Measurements from ENCODE around the gene TST.

Gene TST
- total RNA-seq: 0.13 to 1.3 (median 0.84) reads per million in 9 experiments

DNA sequence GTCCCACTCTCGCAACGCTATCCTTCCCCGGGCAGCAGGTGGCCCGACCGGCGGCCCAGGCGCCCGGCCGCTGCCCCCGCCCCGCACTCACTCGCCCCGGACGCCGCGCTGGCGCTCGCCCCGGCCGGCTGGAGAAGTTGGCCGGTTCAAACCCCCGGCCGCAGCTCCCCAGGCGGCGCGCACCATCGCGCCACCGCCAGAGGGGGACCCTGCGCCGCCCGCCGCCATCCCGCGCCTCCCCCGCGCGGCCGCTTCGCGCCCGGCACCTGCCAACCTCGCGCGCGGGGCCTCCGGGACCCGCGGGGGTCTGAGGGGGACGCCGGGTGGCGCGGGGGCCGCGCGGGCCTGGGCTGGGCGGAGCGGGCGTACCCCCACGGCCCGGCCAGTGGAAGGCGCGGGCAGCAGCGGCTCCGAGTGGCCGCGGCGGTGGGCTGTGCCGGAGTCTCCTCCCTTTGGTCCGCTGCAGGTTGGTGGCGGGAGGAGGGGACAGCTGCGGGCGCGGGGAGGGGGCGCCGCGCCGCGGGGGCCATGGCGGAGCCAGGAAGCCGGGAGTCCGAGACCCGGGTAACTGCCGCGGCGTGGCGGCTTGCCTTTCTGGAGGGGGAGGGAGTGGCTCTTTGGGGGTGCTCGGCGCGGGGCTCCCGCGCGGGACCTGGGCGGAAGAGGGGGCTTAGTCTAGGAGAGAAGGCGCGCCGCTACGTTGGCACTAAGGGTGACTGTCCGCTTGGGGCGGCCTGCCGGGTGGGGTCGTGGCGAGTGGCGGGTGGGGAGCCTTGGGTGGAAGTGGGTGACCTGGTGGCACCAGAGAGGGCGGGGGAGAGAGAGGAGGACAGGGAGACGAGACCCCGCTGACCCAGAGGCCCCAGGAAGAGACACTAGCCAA lies at the start of gene TST, which contains the start of gene MPST:
Gene TST (minus strand): TSS at position 139 of the 883 bp plus-strand sequence. CDS start 715 bp downstream, outside the sequence.
Gene MPST (plus strand): TSS at position 434 of the 883 bp plus-strand sequence. CDS start 95 bp downstream, at position 529.
- H3K4me1 Mint-ChIP-seq (ENCODE audit: low read depth in 2 of 2): peaks cover 15 to 18% of the 10 kb centered on the region in 2 donors
- no peaks in the 10 kb centered on the region for H3K27me3 Mint-ChIP-seq
- peak within 1 kb of the TSS; percentile 41 to 84 for H3K27ac Mint-ChIP-seq
- H3K36me3 Mint-ChIP-seq (ENCODE audit: insufficient read depth): no peaks in the 10 kb centered on the region
- peak; percentile 23 to 37 (median 30) for DNase-seq
- ATAC-seq (replicated peaks): peak; percentile 79
- peak within 1 kb of the TSS; percentile 88 to 89 for H3K4me3 Mint-ChIP-seq
- no peaks in the 10 kb centered on the region for H3K9me3 Mint-ChIP-seq

DNA sequence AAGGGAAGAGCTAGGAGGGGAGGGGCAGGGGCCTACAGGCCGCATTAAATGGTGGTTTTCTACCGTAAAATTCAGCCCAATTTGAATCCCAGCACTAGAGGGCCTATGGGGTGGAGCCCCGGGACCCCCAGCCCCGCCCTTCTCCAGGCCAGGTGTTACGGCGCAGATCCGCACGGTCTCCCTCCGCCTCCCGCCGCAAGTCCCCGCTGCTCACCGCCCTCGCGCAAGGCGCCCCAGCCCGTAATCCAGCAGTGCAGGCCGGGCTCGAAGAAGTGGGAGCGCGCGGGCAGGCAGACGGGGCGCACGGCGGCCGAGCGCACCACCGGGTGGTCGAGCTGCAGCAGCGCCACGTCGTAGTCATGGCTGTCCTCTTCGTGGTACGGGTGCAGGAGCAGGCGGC lies 49.6 kb upstream of the TST start:
- DNase-seq (no peak), ATAC-seq (replicated peaks) (peak; percentile 26)
- Mint-ChIP-seq H3K27me3 (peaks cover 10 to 12% of the 10 kb centered on the region in 2 donors), H3K4me3 (no peak overlapping the region), H3K9me3 (no peaks in the 10 kb centered on the region), H3K4me1 (ENCODE audit: low read depth in 2 of 2) (peaks cover 0 to 2% of the 10 kb centered on the region in 2 donors), H3K36me3 (ENCODE audit: insufficient read depth) (peaks cover 8% of the 10 kb centered on the region), H3K27ac (no peak overlapping the region)

DNA sequence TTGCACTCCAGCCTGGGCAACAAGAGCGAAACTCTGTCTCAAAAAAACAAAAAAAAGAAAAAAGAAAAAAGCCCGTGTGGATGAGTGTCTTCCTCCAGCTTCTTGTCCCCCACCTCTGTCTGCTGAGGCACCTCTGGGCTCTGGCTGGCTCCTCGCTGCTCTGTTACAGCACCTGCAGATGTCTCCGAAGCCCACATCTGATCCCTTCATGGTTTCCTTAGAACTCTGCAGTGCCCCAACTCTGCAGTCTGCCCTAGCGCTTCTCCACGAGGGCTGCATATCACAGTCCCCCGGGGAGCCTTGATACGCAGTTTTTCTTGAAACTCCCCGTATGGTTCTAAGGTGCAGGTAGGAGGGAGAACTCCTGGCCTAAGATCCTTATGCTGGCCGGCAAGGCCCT lies 48.2 kb upstream of the TST start:
- H3K4me3 Mint-ChIP-seq: no peak overlapping the region
- DNase-seq (no peak), ATAC-seq (replicated peaks) (no peak)
- peaks cover 0 to 2% of the 10 kb centered on the region in 2 donors for H3K4me1 Mint-ChIP-seq (ENCODE audit: low read depth in 2 of 2)
- H3K9me3 Mint-ChIP-seq: no peaks in the 10 kb centered on the region
- H3K36me3 Mint-ChIP-seq (ENCODE audit: insufficient read depth): peaks cover 8% of the 10 kb centered on the region
- H3K27me3 Mint-ChIP-seq: peaks cover 10 to 12% of the 10 kb centered on the region in 2 donors
- H3K27ac Mint-ChIP-seq: no peak overlapping the region

DNA sequence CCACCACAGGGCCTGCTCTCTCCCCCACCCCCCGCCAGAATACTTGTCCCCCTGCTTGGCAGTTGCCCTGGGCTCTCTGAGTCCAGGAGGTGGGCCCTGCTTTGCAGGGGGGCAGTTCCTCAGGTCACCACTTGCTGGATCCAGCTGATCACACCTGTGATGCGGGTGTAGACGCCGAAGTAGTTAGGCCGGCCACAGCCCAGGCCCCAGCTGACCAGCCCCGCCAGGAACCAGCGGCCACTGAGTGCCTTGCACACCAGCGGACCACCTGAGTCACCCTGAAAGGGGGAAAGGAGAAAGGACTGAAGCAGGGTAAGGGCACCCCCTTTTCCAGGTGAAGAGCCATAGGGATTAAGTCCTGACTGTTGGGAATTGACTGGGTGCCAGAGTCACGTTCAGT lies 46.7 kb upstream of the TST start:
- Mint-ChIP-seq H3K9me3 (no peaks in the 10 kb centered on the region), H3K27me3 (peaks cover 10 to 12% of the 10 kb centered on the region in 2 donors), H3K4me3 (no peak overlapping the region), H3K27ac (peak overlapping the region in 1 of 2 donors; percentile 10), H3K36me3 (ENCODE audit: insufficient read depth) (peaks cover 8% of the 10 kb centered on the region), H3K4me1 (ENCODE audit: low read depth in 2 of 2) (peaks cover 0 to 4% of the 10 kb centered on the region in 2 donors)
- ATAC-seq (replicated peaks): no peak
- DNase-seq: no peak

DNA sequence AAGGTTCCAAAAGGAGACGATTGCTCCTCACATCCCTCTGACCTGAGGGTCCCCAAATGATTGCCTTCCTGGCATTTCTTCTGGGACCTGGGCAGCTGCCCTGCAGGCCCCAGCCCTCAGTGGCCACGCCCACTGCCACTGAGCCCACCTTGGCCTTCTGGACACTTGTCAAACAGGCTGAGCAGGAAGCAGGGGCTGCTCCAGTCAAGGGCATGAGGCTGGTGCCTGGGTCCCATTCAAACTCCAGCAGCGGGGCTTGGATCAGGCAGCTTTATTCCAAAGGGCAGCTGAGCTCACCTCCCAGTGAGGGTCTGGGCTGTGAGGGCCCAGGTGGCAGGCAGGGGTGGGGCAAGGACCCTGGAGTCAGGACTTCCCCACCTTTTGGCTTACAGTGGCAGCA lies 45.9 kb upstream of the TST start:
- Mint-ChIP-seq H3K4me3 (no peak overlapping the region), H3K9me3 (no peaks in the 10 kb centered on the region), H3K27ac (no peak overlapping the region), H3K36me3 (ENCODE audit: insufficient read depth) (peaks cover 8% of the 10 kb centered on the region), H3K4me1 (ENCODE audit: low read depth in 2 of 2) (peaks cover 0 to 6% of the 10 kb centered on the region in 2 donors), H3K27me3 (peaks cover 8 to 12% of the 10 kb centered on the region in 2 donors)
- no peak for DNase-seq
- no peak for ATAC-seq (replicated peaks)

DNA sequence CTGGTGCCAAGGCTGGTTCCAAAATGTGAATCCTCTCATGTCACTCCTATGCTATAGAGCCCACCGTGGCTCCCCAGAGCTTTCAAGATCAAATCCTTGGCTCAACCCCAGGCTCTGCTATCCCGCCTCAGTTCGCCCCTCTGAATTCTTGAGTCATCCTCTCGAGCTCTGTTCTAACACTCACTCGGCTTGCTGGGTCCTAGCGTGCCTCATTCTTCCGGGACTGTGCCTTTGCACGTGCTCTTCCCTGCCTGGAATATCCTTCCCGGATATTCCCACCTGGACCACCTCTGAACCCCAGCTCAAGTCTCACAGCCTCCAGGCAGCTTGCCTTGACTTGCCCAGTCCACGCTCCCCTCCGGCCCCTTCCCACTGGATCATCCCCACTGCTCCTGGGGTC lies 45.3 kb upstream of the TST start:
- peaks cover 11% of the 10 kb centered on the region for H3K36me3 Mint-ChIP-seq (ENCODE audit: insufficient read depth)
- no peaks in the 10 kb centered on the region for H3K9me3 Mint-ChIP-seq
- peaks cover 2 to 12% of the 10 kb centered on the region in 2 donors for H3K27me3 Mint-ChIP-seq
- DNase-seq (no peak), ATAC-seq (replicated peaks) (no peak)
- peaks cover 0 to 7% of the 10 kb centered on the region in 2 donors for H3K4me1 Mint-ChIP-seq (ENCODE audit: low read depth in 2 of 2)
- H3K4me3 Mint-ChIP-seq: no peak overlapping the region
- H3K27ac Mint-ChIP-seq: peak overlapping the region in 1 of 2 donors; percentile 44

DNA sequence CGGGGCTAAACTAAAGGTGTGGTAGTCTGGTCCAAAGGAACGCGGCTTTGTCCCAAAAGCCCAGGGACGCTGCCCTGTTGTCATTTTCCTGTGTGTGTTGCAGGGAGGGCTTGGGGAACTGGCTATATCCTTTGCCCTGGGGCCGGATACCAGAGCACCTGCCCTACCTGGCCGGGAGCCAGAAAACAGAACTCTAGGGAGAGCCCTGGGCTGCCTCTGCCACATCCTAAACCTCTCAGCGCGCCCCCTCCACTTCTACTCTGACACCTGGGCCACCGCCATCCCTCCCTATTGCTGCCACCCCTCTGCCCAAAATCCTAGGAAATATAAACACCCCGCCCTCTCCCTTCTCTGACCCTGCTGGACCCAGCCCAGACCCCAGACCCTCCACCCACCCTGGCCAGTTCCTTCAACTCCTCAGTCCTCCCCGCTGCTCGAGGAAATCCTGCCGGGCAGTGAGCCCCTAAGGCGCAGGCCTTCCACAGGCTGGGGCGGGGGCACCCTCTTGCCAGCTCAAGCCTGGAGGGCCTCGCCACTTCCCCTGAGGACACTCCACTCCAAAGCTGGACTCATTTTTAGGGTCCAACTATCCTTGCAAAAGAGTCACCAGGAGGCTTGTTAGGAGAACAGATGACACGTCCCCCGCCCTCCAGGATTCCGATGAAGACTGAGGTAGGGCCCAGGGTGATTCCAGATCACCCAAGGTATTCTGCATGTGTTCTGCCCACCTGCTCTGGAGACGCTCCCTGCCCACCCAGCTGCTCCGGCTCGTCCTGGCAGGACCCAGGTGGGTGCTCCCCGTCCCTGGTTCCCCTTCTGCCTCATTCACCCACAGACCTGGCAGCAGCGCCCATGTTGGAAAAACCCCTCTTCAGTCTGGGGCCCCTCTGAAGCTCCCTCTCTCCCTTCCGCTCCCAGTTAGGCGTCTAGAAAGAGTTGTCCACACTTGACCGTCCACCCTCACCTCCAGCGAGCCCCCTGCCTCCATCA lies 44.5 kb upstream of the TST start:
- H3K27me3 Mint-ChIP-seq: peaks cover 0 to 12% of the 10 kb centered on the region in 2 donors
- H3K36me3 Mint-ChIP-seq (ENCODE audit: insufficient read depth): peaks cover 12% of the 10 kb centered on the region
- DNase-seq (no peak), ATAC-seq (replicated peaks) (no peak)
- peaks cover 0 to 7% of the 10 kb centered on the region in 2 donors for H3K4me1 Mint-ChIP-seq (ENCODE audit: low read depth in 2 of 2)
- no peaks in the 10 kb centered on the region for H3K9me3 Mint-ChIP-seq
- no peak overlapping the region for H3K4me3 Mint-ChIP-seq
- peak overlapping the region in 1 of 2 donors; percentile 44 for H3K27ac Mint-ChIP-seq

DNA sequence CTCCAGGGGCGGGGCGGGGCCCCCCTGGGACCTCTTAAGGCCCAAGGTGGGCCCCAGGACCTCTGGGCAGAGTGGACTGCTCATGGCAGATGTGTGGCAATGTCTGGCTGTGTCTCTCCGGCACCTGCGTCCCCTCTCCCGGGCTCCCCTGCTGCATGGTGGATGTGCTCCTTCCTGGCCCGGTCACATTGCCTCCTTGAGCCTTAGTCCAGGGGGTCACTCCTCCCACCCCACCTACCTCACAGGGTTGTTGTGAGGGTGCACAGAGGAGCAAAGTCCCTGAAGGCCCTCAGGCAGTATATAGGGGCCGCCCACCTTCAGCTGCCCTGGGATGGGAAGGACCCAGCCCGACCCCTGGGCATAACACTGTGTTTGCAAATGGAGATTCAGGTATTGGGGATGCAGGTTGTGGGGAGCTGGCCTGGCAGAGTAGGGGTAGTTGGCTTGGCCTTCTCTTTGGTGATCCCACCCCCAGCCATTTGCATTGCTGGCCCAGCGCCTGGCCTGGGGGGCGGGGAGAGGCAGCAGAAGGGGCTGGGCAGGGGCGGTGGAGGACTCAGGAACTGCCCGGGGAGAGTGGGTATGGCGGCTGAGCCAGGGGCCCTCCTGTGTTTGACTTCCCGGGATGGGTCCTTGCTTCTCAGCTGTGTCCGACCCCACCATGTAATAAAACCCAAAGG lies 43.6 kb upstream of the TST start:
- ATAC-seq (replicated peaks) (no peak), DNase-seq (no peak)
- H3K4me3 Mint-ChIP-seq: no peak overlapping the region
- H3K36me3 Mint-ChIP-seq (ENCODE audit: insufficient read depth): peaks cover 17% of the 10 kb centered on the region
- no peak overlapping the region for H3K27ac Mint-ChIP-seq
- peaks cover 0 to 5% of the 10 kb centered on the region in 2 donors for H3K27me3 Mint-ChIP-seq
- H3K9me3 Mint-ChIP-seq: no peaks in the 10 kb centered on the region
- H3K4me1 Mint-ChIP-seq (ENCODE audit: low read depth in 2 of 2): peaks cover 0 to 7% of the 10 kb centered on the region in 2 donors

DNA sequence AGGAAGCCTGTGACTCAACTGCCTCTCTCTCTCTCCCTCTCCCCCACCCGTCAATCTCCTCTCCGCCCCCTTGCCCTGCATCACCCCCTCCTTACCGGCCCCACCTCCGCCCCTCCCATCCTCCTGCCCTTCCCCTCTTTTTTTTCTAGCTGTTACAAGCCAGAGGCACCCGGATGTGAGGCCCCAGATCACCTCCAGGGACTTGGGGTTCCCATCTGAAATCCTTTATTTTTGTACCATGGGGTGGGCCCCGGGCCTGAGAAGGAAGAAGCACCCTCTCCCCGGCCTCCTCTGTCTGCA lies 43.1 kb upstream of the TST start:
- Mint-ChIP-seq H3K4me3 (no peak overlapping the region), H3K27me3 (no peaks in the 10 kb centered on the region), H3K4me1 (ENCODE audit: low read depth in 2 of 2) (peaks cover 0 to 7% of the 10 kb centered on the region in 2 donors), H3K9me3 (no peaks in the 10 kb centered on the region), H3K36me3 (ENCODE audit: insufficient read depth) (peaks cover 18% of the 10 kb centered on the region), H3K27ac (no peak overlapping the region)
- no peak for DNase-seq
- no peak for ATAC-seq (replicated peaks)

DNA sequence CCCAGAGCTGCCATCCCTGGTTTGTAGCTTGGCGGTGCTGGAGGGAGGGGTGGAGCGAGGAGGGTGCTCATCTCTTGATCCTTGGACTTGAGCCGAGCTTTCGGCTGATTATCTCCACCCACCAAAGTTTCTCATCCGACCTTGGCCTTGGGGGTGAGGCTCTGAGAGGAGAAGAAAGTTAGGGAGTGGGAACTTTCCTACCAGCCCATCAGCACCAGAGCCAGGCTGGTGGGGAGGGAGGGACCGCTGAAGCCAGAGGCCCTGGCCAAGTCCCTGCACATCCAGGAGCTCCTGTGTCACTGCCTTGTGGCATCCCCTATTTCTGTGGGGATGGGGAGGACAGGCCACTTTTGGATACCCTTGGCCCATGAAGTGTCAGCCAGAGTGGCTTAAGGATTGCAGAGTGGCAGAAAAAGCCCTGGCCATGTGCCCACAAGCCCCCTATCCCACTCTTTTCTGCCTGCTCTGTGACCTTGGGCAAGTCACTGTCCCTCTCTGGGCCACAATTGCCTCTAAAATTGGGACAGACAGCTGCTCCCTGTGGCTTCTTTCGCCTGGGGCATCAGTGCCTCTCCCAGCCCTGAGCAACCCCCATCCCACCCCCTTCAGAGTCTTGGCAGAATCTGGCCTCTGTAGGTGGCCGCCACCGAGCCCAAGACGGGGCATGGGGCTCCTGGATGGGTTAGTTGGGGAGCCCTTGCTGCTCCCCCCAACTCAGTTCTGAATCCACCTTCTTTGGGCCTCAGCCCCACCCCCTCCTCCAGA lies 42.5 kb upstream of the TST start:
- Mint-ChIP-seq H3K4me1 (ENCODE audit: low read depth in 2 of 2) (peaks cover 0 to 7% of the 10 kb centered on the region in 2 donors), H3K27ac (no peak overlapping the region), H3K27me3 (no peaks in the 10 kb centered on the region), H3K9me3 (no peaks in the 10 kb centered on the region), H3K36me3 (ENCODE audit: insufficient read depth) (peaks cover 18% of the 10 kb centered on the region), H3K4me3 (peak overlapping the region in 1 of 2 donors; percentile 25)
- no peak for DNase-seq
- no peak for ATAC-seq (replicated peaks)

DNA sequence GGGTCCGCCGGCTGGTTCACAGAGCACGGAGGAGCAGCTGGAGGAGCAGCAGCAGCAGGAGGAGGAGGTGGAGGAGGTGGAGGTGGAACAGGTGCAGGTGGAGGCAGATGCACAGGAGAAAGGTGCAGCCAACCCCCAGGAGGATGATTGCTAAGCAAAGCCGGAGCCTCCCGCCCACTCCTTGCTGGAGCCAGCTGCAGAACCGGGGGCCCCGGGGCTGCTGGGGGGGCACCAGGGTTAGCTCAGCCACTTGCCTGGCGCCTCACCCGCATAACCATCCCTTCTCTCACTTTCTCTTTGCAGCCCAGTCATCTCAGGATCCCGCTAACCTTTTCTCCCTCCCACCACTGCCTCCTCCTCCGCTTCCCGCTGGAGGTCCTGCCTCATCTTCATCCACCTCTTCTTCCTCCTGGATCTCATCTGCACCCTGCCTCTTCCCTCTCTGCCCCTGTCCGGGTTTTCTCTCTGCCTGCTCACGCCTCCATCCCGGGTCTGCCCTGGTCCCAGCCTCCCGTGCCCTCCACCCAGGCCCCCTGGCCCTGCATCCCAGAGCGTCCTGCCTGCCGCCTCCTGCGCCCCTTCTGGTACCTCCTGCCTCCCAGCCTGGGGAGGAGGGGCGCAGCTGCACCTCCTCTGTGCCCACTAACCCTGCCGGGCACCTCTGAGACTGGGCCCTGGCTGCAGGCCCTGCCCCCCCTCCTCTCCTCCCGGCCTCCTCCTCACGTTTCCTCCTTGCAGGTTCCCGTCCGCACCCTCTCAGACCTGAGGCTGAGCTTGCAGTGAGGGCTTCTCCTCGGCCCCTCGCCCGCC lies 41.8 kb upstream of the TST start:
- no peak overlapping the region for H3K27ac Mint-ChIP-seq
- no peak for DNase-seq

More for the DNA sequence above, 41.8 kb upstream of the TST start:
- Mint-ChIP-seq H3K4me1 (ENCODE audit: low read depth in 2 of 2) (peaks cover 0 to 7% of the 10 kb centered on the region in 2 donors), H3K27me3 (no peaks in the 10 kb centered on the region), H3K36me3 (ENCODE audit: insufficient read depth) (peaks cover 18% of the 10 kb centered on the region), H3K4me3 (peak overlapping the region in 1 of 2 donors; percentile 37), H3K9me3 (no peaks in the 10 kb centered on the region)
- peak; percentile 39 for ATAC-seq (replicated peaks)
